ENCODE measurements around the gene PI4K2B. TPM values are rescaled to one million over a fixed set of nuclear protein-coding genes. Genes with fewer than 3 reads are reported as not detected.

The PI4K2B gene
- total and polyA plus RNA-seq, 2 of the 13 experiments (the other 11 are each of a cell fraction or from before 2014, with no cell fraction given), result 6.9 to 25.8 TPM

DNA sequence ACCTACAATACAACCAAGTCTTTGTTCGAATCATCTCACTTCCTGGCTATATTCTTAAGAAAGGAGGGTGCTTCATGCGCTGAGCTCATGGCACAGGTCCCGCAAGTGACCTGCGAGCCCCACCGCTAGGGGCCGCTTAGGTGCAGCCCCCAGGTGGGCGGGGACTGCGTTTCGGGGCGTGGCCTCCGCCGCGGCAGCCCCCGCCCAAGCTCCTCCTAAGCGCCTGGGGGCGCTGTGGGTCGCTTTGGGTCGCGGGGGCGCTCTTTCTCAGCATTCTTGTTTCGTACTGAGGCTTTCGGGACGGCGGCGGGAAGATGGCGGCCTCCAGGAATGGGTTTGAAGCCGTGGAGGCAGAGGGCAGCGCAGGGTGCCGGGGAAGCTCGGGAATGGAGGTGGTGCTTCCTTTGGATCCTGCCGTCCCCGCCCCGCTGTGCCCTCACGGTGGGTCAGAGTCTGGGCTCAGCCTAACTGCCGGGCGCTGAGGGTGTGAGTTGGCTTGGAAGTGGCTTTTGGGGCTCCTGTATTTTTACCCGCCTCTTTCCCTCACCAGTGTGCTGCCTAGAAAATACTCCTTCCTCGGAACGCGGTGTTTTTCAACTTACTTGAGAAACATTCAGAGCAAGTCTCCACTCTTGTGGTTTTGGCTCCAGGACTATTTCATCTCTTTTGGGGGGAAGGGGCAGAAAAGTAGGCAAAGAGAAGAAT, 78.8 kb downstream of the PI4K2B start, which contains the start of gene ZCCHC4 (continued):
- TF ChIP-seq RERE (CRISPR knock-in tag; IDR thresholded peaks at IDR 0.05; ENCODE audit: low read depth) (no peak), ZNF816 (CRISPR knock-in tag; IDR thresholded peaks at IDR 0.05; ENCODE audit: borderline replicate concordance) (peak; percentile 84), ZNF207 (IDR thresholded peaks at IDR 0.05; ENCODE audit: borderline replicate concordance) (no peak), MAFF (IDR thresholded peaks at IDR 0.05; ENCODE audit: low read depth, low read length) (no peak), SMARCC2 (IDR thresholded peaks at IDR 0.05) (no peak), EZH2 (conservative IDR thresholded peaks at IDR 0.05; ENCODE audit: low read depth, low read length) (no peak), CHD4 (IDR thresholded peaks at IDR 0.05; ENCODE audit: borderline replicate concordance, low read length) (no peak), KDM5A (IDR thresholded peaks at IDR 0.05; ENCODE audit: borderline replicate concordance, low read length) (peak; percentile 94), ZBTB34 (CRISPR knock-in tag; IDR thresholded peaks at IDR 0.05) (0 out of 2 replicates have a peak, but pooled peaks have one; percentile 56), SNAPC2 (CRISPR knock-in tag; IDR thresholded peaks at IDR 0.05) (peak; percentile 80), KDM5B (CRISPR knock-in tag; IDR thresholded peaks at IDR 0.05; ENCODE audit: borderline replicate concordance) (peak; percentile 94; the same call in 1 of the 2 replicates), ZNF720 (CRISPR knock-in tag; IDR thresholded peaks at IDR 0.05) (no peak), ARID3A (IDR thresholded peaks at IDR 0.05; ENCODE audit: low read depth, low read length) (peak; percentile 70), HMGXB3 (CRISPR knock-in tag; IDR thresholded peaks at IDR 0.05; ENCODE audit: borderline replicate concordance) (peak; percentile 93), FLYWCH1 (CRISPR knock-in tag; IDR thresholded peaks at IDR 0.05) (no peak)

Data from HepG2 (cell line).